Heart left ventricle (tissue), 16 donors: ENCODE measurements around the gene CLDN14. TPM values are rescaled to one million over a fixed set of nuclear protein-coding genes. Genes with fewer than 3 reads are reported as not detected.

Experiments used
- ATAC-seq, 4 donors: fragments of 200-7000 bp; cut with Tn5 transposase; one replicate each; pipeline ENCODE4 v1.9.1; 2020 to 2022; ENCODE audit warnings: moderate library complexity in 4 of 4, mild to moderate bottlenecking in 3 of 4, moderate number of reproducible peaks in 1 of 4
- DNase-seq, 5 donors: peaks; one replicate each; pipeline ENCODE4 v3.0.0-alpha.2; 2020
- H3K27ac ChIP-seq, 12 donors: fragments of 200-600 bp; sonication (generic) in 4 of 12; one replicate each; pipeline versions ENCODE4 v1.5.0 to v1.8.0; 2016 to 2022; ENCODE audit warnings: mild to moderate bottlenecking in 2 of 12
- H3K27me3 ChIP-seq, 9 donors: fragments of 200-600 bp; sonication (generic) in 2 of 9; one replicate each; pipeline versions ENCODE4 v1.5.1 to v1.8.0; 2016 to 2022; ENCODE audit warnings: mild to moderate bottlenecking in 3 of 9
- H3K36me3 ChIP-seq, 9 donors: fragments of 200-600 bp; sonication (generic) in 2 of 9; one replicate each; pipeline versions ENCODE4 v1.5.0 to v1.8.0; 2018 to 2022; ENCODE audit warnings: mild to moderate bottlenecking in 2 of 9
- H3K4me1 ChIP-seq, 12 donors: fragments of 200-600 bp; sonication (generic) in 4 of 12; one replicate each; pipeline versions ENCODE4 v1.5.0 to v1.8.0; 2016 to 2022; ENCODE audit warnings: mild to moderate bottlenecking in 3 of 12
- H3K4me3 ChIP-seq, 12 donors: fragments of 200-600 bp; sonication (generic) in 4 of 12; one replicate each; pipeline versions ENCODE4 v1.5.0 to v1.8.0; 2017 to 2022; ENCODE audit warnings: mild to moderate bottlenecking in 9 of 12, moderate library complexity in 4 of 12
- H3K9me3 ChIP-seq, 12 donors: fragments of 200-600 bp; sonication (generic) in 4 of 12; one replicate each; pipeline versions ENCODE4 v1.5.0 to v1.8.0; 2016 to 2022; ENCODE audit warnings: mild to moderate bottlenecking in 1 of 12
- POLR2A ChIP-seq, 2 donors: fragments of 450-650 bp; IDR thresholded peaks; one replicate each; pipeline ENCODE4 v1.6.1; 2017; ENCODE audit warnings: antibody characterized with exemption in 2 of 2, mild to moderate bottlenecking in 2 of 2, moderate library complexity in 2 of 2
- whole genome bisulfite sequencing, 4 donors: extraction: QIAGEN DNeasy Blood & Tissue Kit in 2 of 4; methylation state at CpG; one replicate each; pipeline versions ENCODE4 v1.1.5 to v1.1.7; 2013 to 2018; 5-methylcytosine and 5-hydroxymethylcytosine counted together
- intact Hi-C, 10 donors: fragments of 100-400 bp; cut with DNase I; formaldehyde crosslinking; loops; one replicate each; pipeline versions ENCODE4 v1.11.1 to v1.14.2; 2022
- polyA plus RNA-seq, 2 donors: library from polyadenylated mRNA; stranded (reverse); fragments of 200-250 nt; gene quantifications; one replicate each; pipeline ENCODE4 v1.2.3, GENCODE V29; 2013
- total RNA-seq, 9 donors: library from RNA; depleted of rRNA in 2 of 9; stranded (reverse); fragments of >200 nt in 2 of 9; fragmentation: NEBNext Ultra II Directional in 3 of 9; extraction: Animal tissue kit (Norgen Biotek cat#: 25700) in 3 of 9; gene quantifications; one replicate each; pipeline versions ENCODE4 v1.1.0 to v1.2.4, GENCODE V29; 2016 to 2023
- TF ChIP-seq, protein P1 (sequence below), 12 donors: fragments of 200-600 bp; sonication (generic) in 4 of 12; IDR thresholded peaks; one replicate each; pipeline versions ENCODE4 v1.5.0 to v1.8.0; 2018 to 2022; ENCODE audit warnings: antibody characterized with exemption in 12 of 12, mild to moderate bottlenecking in 5 of 12
- donor health status: ischemic (EF 13 %, LVEDD 7.1; RV severe dilation, severe dysfunction).
- donor health status: healthy with polysubstance abuse.
- donor health status: DM: no; HTN: yes; CAD: no.
- donor health status: DM: no; HTN: no; CAD: no.
- donor health status: ischemic (EF 25% LVEDD 6.9; RV normal size, moderate dysfunction).
- donor health status: ischemic (EF 25% LVEDD 5.7; RV mildly dilated, moderate dysfunction).
- donor health status: healthy.
- donor health status: DM: yes; HTN: yes; CAD: no.
- donor health status: ischemic (EF 35%, LVEDD 5.7; RV mildly dilated, moderate dysfunction).
- donor health status: nonischemic (EF 11% LVEDD 7.7; RV severe dilation, severe dysfunction).
- donor health status: DM: yes; HTN: yes; CAD: no.
- donor health status: PGD.
- donor health status: ischemic (EF 29% LVEDD 5.4; RV normal size, mild dysfunction).
- donor health status: nonischemic (EF 23%, LVEDD 6.1; RV moderate dilation, normal function).

Gene CLDN14
- total and polyA plus RNA-seq, 11 donors, result not detected

- 70 to 78% (median 73%) methylated on average over 9 to 10 of the region's 10 CpGs for WGBS, 4 donors
Observed at GRCh38 chr21:36489103-36489775, 9.3 kb upstream of the CLDN14 start.

GRCh38 chr21:36487641-36488307, 7.9 kb upstream of the CLDN14 start:
- 70 to 72% (median 70%) methylated on average over 6 of the region's 6 CpGs for WGBS, 4 donors
- Histone ChIP-seq H3K27ac (no peak overlapping the region), H3K27me3 (no peaks in the 10 kb centered on the region), H3K9me3 (no peaks in the 10 kb centered on the region), H3K4me1 (no peaks in the 10 kb centered on the region), H3K4me3 (no peak overlapping the region), H3K36me3 (no peaks in the 10 kb centered on the region)
- intact Hi-C loops, result no loop called here
- no peak for DNase-seq
- TF ChIP-seq, protein P1, sequence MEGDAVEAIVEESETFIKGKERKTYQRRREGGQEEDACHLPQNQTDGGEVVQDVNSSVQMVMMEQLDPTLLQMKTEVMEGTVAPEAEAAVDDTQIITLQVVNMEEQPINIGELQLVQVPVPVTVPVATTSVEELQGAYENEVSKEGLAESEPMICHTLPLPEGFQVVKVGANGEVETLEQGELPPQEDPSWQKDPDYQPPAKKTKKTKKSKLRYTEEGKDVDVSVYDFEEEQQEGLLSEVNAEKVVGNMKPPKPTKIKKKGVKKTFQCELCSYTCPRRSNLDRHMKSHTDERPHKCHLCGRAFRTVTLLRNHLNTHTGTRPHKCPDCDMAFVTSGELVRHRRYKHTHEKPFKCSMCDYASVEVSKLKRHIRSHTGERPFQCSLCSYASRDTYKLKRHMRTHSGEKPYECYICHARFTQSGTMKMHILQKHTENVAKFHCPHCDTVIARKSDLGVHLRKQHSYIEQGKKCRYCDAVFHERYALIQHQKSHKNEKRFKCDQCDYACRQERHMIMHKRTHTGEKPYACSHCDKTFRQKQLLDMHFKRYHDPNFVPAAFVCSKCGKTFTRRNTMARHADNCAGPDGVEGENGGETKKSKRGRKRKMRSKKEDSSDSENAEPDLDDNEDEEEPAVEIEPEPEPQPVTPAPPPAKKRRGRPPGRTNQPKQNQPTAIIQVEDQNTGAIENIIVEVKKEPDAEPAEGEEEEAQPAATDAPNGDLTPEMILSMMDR (IDR thresholded peaks at IDR 0.05), result no peak
- no peak for TF ChIP-seq POLR2A (IDR thresholded peaks at IDR 0.05)
- ATAC-seq, result no peak

More at GRCh38 chr21:36489103-36489775, 9.3 kb upstream of the CLDN14 start:
- no peak for ATAC-seq
- TF ChIP-seq POLR2A (IDR thresholded peaks at IDR 0.05), result no peak
- TF ChIP-seq, protein P1 (IDR thresholded peaks at IDR 0.05), result no peak
- no peaks in the 10 kb centered on the region for H3K36me3 ChIP-seq
- H3K27me3 ChIP-seq, result peaks cover 0 to 2% (median 0%) of the 10 kb centered on the region in 9 donors
- no peak overlapping the region for H3K27ac ChIP-seq
- H3K4me1 ChIP-seq, result no peaks in the 10 kb centered on the region
- intact Hi-C loops, result no loop called here
- no peak for DNase-seq
- H3K4me3 ChIP-seq, result no peak overlapping the region
- H3K9me3 ChIP-seq, result no peaks in the 10 kb centered on the region

DNA sequence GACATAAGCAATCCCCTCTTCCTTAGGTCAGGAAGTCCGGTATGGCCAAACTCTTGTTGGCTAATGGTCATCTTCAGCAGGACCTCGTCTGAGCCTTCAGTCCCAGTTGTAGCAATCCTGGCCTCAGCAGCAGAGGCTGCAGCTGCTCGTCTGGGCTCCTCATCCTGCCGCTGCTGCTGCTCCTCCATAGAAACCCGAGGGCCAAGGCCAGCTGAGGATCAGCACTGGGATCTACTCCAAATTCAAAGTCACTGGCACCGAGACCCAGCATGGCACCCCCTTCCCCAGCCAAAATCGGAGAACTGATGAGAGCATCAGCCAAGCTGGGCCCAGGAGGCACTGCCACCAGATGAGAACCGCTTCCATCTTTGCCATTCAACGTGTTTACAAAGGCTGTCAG, 6.3 kb upstream of the CLDN14 start:
- 85 to 92% (median 88%) methylated on average over 6 to 9 of the region's 9 CpGs for WGBS, 4 donors
- Histone ChIP-seq H3K27ac (no peak overlapping the region), H3K4me3 (no peak overlapping the region), H3K27me3 (no peaks in the 10 kb centered on the region), H3K36me3 (no peaks in the 10 kb centered on the region), H3K4me1 (no peaks in the 10 kb centered on the region), H3K9me3 (no peaks in the 10 kb centered on the region)
- intact Hi-C loops, result no loop called here
- DNase-seq, result no peak
- no peak for TF ChIP-seq POLR2A (IDR thresholded peaks at IDR 0.05)
- TF ChIP-seq, protein P1 (IDR thresholded peaks at IDR 0.05), result no peak
- no peak for ATAC-seq

GRCh38 chr21:36485476-36485875, 5.6 kb upstream of the CLDN14 start:
- no peaks in the 10 kb centered on the region for H3K4me1 ChIP-seq
- no peaks in the 10 kb centered on the region for H3K27me3 ChIP-seq
- 84 to 92% (median 87%) methylated on average over 7 of the region's 7 CpGs for WGBS, 4 donors
- intact Hi-C loops, result no loop called here
- no peaks in the 10 kb centered on the region for H3K9me3 ChIP-seq
- ATAC-seq (no peak), DNase-seq (no peak)
- H3K36me3 ChIP-seq, result no peaks in the 10 kb centered on the region
- TF ChIP-seq, protein P1 (IDR thresholded peaks at IDR 0.05), result no peak
- no peak overlapping the region for H3K27ac ChIP-seq
- no peak overlapping the region for H3K4me3 ChIP-seq
